HepG2 (cell line): ENCODE data around the gene BCAS3. TPM values are rescaled to one million over a fixed set of nuclear protein-coding genes. Genes with fewer than 3 reads are reported as not detected.

Experiments
- ATAC-seq: fragments of 200-7000 bp; cut with Tn5 transposase; 3 replicates; pipeline ENCODE4 v1.9.1; 2020; ENCODE audit warnings: mild to moderate bottlenecking, moderate library complexity
- BruUV-seq: library from RNA; stranded (reverse); fragments of 400-500 nt; replicated peaks from 2 replicates; lab custom pipeline; 2021; lab: Mats Ljungman, UMichigan
- CTCF ChIA-PET: fragments of 300-600 bp; formaldehyde crosslinking; extraction: SDS; loops from one replicate; lab custom pipeline; 2021; ENCODE audit warnings: low total read pairs, inconsistent platforms, low intra/inter-chr PET ratio; lab: Yijun Ruan, JAX
- POLR2A ChIA-PET: fragments of 350-600 bp; sonication (Branson Sonifier 250); formaldehyde crosslinking; loops from one replicate; lab custom pipeline; 2020; ENCODE audit warnings: antibody characterized with exemption, inconsistent platforms; lab: Yijun Ruan, JAX
- DNase-seq: peaks from one replicate; pipeline ENCODE4 v3.0.0-alpha.2; 2015; ENCODE audit warnings: low spot score
- FAIRE-seq: peaks from 3 replicates; lab custom pipeline; 2011; peaks lifted over from hg19 to GRCh38; lab: Jason Lieb, UNC
- H2AFZ ChIP-seq: one replicate; pipeline ENCODE4 v1.6.1; 2011; ENCODE audit warnings: low read length, inconsistent platforms
- H3K27ac ChIP-seq: fragments of 300-600 bp; 3 replicates; pipeline ENCODE4 v1.8.0; 2011; ENCODE audit warnings: mixed run types, mild to moderate bottlenecking, mixed read lengths, low read length, inconsistent platforms; ENCODE audit not compliant: insufficient read depth; ENCODE audit errors: extremely low read length
- H3K27me3 ChIP-seq, 2 experiments: fragments of 200-600 bp in 1 of 2; 2 replicates in 1 of 2; 3 replicates in 1 of 2; pipeline versions ENCODE4 v1.6.0 to v1.8.0; 2011; ENCODE audit warnings: low read length in 2 of 2, mild to moderate bottlenecking in 2 of 2, moderate library complexity in 2 of 2, inconsistent platforms in 1 of 2; ENCODE audit not compliant: insufficient read depth in 2 of 2, control insufficient read depth in 1 of 2
- H3K36me3 ChIP-seq, 2 experiments: fragments of 200-600 bp in 1 of 2; replicated peaks in 1 of 2; 2 replicates in 1 of 2; 3 replicates in 1 of 2; pipeline versions ENCODE4 v1.5.1 to v1.8.0; 2011; ENCODE audit warnings: low read length in 2 of 2, inconsistent platforms in 1 of 2; ENCODE audit not compliant: insufficient read depth in 2 of 2, control insufficient read depth in 1 of 2
- H3K4me1 ChIP-seq: 2 replicates; pipeline ENCODE4 v1.5.1; 2012; ENCODE audit warnings: low read length, inconsistent platforms; ENCODE audit not compliant: insufficient read depth
- H3K4me2 ChIP-seq: 2 replicates; pipeline ENCODE4 v1.6.0; 2011; ENCODE audit warnings: low read depth, low read length, inconsistent platforms
- H3K4me3 ChIP-seq, 3 experiments: fragments of 200-600 bp in 1 of 3; sonication (generic), shearing (Covaris generic) in 1 of 3; replicated peaks in 1 of 3; 2 replicates each; pipeline ENCODE4 v1.5.1; 2011 to 2016; ENCODE audit warnings: low read length in 3 of 3, inconsistent platforms in 2 of 3, low read depth in 2 of 3, mild to moderate bottlenecking in 2 of 3, control low read depth in 1 of 3, mixed read lengths in 1 of 3; ENCODE audit not compliant: insufficient read depth in 1 of 3
- H3K79me2 ChIP-seq: one replicate; pipeline ENCODE4 v1.6.1; 2011; ENCODE audit warnings: low read length, inconsistent platforms; ENCODE audit not compliant: insufficient read depth
- H3K9ac ChIP-seq: 2 replicates; pipeline ENCODE4 v1.6.0; 2011; ENCODE audit warnings: mild to moderate bottlenecking, low read depth, low read length, inconsistent platforms; ENCODE audit not compliant: insufficient read depth
- H3K9me3 ChIP-seq: 2 replicates; pipeline ENCODE4 v1.5.1; 2012; ENCODE audit warnings: mild to moderate bottlenecking, low read length
- H4K20me1 ChIP-seq: 2 replicates; pipeline ENCODE4 v1.6.0; 2011; ENCODE audit warnings: inconsistent platforms, mild to moderate bottlenecking, low read length, moderate library complexity; ENCODE audit not compliant: insufficient read depth
- SMC3 ChIP-seq: IDR thresholded peaks from 2 replicates; pipeline ENCODE4 v1.6.1; 2011; ENCODE audit warnings: low read length, improper control_type of control experiment
- ZBTB7B ChIP-seq: sonication (generic); formaldehyde crosslinking; IDR thresholded peaks from 2 replicates; pipeline ENCODE4 v1.4.0; 2020; ENCODE audit warnings: missing genetic modification reagents
- ZFY ChIP-seq: sonication (generic); formaldehyde crosslinking; IDR thresholded peaks from 2 replicates; pipeline ENCODE4 v1.4.0; 2020; ENCODE audit warnings: missing genetic modification reagents
- ZNF263 ChIP-seq: sonication (generic); formaldehyde crosslinking; IDR thresholded peaks from 2 replicates; pipeline ENCODE4 v1.4.0; 2020; ENCODE audit warnings: missing genetic modification reagents
- WGBS: methylation state at CpG from one replicate; pipeline ENCODE4 v1.1.6; 2017; ENCODE audit warnings: low lambda C conversion rate; 5-methylcytosine and 5-hydroxymethylcytosine counted together
- in situ Hi-C: cut with HindIII; loops from 2 replicates; pipeline ENCODE4 v1.10.0; 2017; ENCODE audit warnings: low pct_unique_long_range_greater_than_20kb; ENCODE audit not compliant: extremely low pct_ligation_motif_present
- intact Hi-C: fragments of 100-400 bp; cut with micrococcal nuclease; formaldehyde crosslinking; loops from one replicate; pipeline ENCODE4 v1.10.0; 2022; ENCODE audit not compliant: unreplicated experiment
- polyA plus RNA-seq, 8 experiments: library from polyadenylated mRNA; depleted of rRNA in 3 of 8; stranded (reverse) in 7 of 8; unstranded in 1 of 8; fragments of >200 nt; fragmentation: Illumina TruSeq in 4 of 8; extraction: Trizol in 4 of 8; gene quantifications; 2 replicates each; pipeline versions ENCODE4 v1.2.1 to v1.2.3, GENCODE V29; 2011 to 2016; ENCODE audit warnings: low read depth in 4 of 8, missing spikeins in 1 of 8, mixed read lengths in 1 of 8; ENCODE audit not compliant: insufficient read depth in 1 of 8
- total RNA-seq, 5 experiments: library from RNA; depleted of rRNA; stranded (reverse); fragments of >200 nt; fragmentation: Illumina TruSeq; extraction: Trizol; gene quantifications; 2 replicates each; pipeline ENCODE4 v1.2.3, GENCODE V29; 2016; ENCODE audit warnings: low read depth in 1 of 5
- TF ChIP-seq, protein P1 (sequence below): IDR thresholded peaks from 2 replicates; pipeline ENCODE4 v1.6.1; 2018; ENCODE audit warnings: missing genetic modification reagents
- TF ChIP-seq, protein P2 (sequence below): sonication (generic); formaldehyde crosslinking; IDR thresholded peaks from 2 replicates; pipeline ENCODE4 v1.5.0; 2020; ENCODE audit warnings: mild to moderate bottlenecking, missing genetic modification reagents, moderate library complexity
- TF ChIP-seq, protein P3 (sequence below): sonication (generic); formaldehyde crosslinking; IDR thresholded peaks from 2 replicates; pipeline ENCODE4 v1.4.0; 2020; ENCODE audit warnings: missing genetic modification reagents
- TF ChIP-seq, protein P4 (sequence below): sonication (generic); formaldehyde crosslinking; IDR thresholded peaks from 2 replicates; pipeline ENCODE4 v1.9.0; 2022; ENCODE audit warnings: missing genetic modification reagents, mild to moderate bottlenecking, borderline replicate concordance
- TF ChIP-seq, protein P5 (sequence below): sonication (generic); formaldehyde crosslinking; conservative IDR thresholded peaks from 2 replicates; pipeline ENCODE4 v1.8.1; 2023; ENCODE audit warnings: missing genetic modification reagents
- TF ChIP-seq, protein P6 (sequence below): sonication (generic); formaldehyde crosslinking; IDR thresholded peaks from 2 replicates; pipeline ENCODE4 v1.5.1; 2020; ENCODE audit warnings: mild to moderate bottlenecking, missing genetic modification reagents, moderate library complexity

Gene BCAS3
- total and polyA plus RNA-seq, 2 of the 13 experiments (the other 11 are each of a cell fraction or from before 2014, with no cell fraction given) = 10.7 to 11.2 TPM

DNA sequence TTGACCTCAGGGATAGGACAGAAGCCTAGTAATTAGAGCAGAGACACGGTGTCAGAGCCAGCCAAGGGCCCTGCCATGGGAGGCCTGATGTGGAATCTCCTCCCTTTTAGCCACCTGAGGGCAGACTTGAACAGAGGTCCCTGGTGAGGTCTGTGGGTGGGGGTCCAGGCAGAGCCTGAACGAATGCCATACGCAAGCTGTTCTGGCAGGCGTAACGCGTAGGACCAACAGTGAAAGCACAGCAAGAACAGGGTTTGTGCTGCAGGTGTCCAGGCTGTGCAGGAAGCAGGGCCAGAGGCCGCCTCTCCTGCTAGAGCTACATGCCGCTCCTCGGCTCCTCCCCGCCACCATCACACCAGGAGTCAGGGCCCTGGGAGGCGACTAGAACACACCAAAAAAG lies 640.1 kb downstream of the BCAS3 start:
- POLR2A ChIA-PET = no interaction called here
- ATAC-seq (peak; percentile 46), FAIRE-seq (no peak), DNase-seq (no peak)
- no peak overlapping the region for H2AFZ ChIP-seq
- H3K9ac ChIP-seq = no peak overlapping the region
- no peaks in the 10 kb centered on the region for H3K9me3 ChIP-seq
- CTCF ChIA-PET = no interaction called here
- in situ Hi-C loops (no loop called here), intact Hi-C loops (no loop called here)
- no peaks in the 10 kb centered on the region for H3K36me3 ChIP-seq
- no peak overlapping the region for H3K4me2 ChIP-seq
- WGBS = 95% methylated on average over 6 of the region's 11 CpGs
- peaks cover 52% of the 10 kb centered on the region for H3K4me1 ChIP-seq
- no peaks in the 10 kb centered on the region for H3K27me3 ChIP-seq
- H3K4me3 ChIP-seq = no peak overlapping the region
- no peaks in the 10 kb centered on the region for H4K20me1 ChIP-seq
- BruUV-seq = no TSS peak
- no peaks in the 10 kb centered on the region for H3K79me2 ChIP-seq
- H3K27ac ChIP-seq = no peak overlapping the region
- TF ChIP-seq ZFY = peak; percentile 22; the same call in 1 of the 2 replicates
- TF ChIP-seq, protein P1, sequence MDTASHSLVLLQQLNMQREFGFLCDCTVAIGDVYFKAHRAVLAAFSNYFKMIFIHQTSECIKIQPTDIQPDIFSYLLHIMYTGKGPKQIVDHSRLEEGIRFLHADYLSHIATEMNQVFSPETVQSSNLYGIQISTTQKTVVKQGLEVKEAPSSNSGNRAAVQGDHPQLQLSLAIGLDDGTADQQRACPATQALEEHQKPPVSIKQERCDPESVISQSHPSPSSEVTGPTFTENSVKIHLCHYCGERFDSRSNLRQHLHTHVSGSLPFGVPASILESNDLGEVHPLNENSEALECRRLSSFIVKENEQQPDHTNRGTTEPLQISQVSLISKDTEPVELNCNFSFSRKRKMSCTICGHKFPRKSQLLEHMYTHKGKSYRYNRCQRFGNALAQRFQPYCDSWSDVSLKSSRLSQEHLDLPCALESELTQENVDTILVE = no peak
- TF ChIP-seq, protein P2, sequence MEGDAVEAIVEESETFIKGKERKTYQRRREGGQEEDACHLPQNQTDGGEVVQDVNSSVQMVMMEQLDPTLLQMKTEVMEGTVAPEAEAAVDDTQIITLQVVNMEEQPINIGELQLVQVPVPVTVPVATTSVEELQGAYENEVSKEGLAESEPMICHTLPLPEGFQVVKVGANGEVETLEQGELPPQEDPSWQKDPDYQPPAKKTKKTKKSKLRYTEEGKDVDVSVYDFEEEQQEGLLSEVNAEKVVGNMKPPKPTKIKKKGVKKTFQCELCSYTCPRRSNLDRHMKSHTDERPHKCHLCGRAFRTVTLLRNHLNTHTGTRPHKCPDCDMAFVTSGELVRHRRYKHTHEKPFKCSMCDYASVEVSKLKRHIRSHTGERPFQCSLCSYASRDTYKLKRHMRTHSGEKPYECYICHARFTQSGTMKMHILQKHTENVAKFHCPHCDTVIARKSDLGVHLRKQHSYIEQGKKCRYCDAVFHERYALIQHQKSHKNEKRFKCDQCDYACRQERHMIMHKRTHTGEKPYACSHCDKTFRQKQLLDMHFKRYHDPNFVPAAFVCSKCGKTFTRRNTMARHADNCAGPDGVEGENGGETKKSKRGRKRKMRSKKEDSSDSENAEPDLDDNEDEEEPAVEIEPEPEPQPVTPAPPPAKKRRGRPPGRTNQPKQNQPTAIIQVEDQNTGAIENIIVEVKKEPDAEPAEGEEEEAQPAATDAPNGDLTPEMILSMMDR (CRISPR knock-in tag) = peak; percentile 69
- TF ChIP-seq, protein P3, sequence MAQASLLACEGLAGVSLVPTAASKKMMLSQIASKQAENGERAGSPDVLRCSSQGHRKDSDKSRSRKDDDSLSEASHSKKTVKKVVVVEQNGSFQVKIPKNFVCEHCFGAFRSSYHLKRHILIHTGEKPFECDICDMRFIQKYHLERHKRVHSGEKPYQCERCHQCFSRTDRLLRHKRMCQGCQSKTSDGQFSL (CRISPR knock-in tag) = peak; percentile 31; the same call in 1 of the 2 replicates
- peak; percentile 40; the same call in 1 of the 2 replicates for TF ChIP-seq ZNF263
- TF ChIP-seq, protein P4, sequence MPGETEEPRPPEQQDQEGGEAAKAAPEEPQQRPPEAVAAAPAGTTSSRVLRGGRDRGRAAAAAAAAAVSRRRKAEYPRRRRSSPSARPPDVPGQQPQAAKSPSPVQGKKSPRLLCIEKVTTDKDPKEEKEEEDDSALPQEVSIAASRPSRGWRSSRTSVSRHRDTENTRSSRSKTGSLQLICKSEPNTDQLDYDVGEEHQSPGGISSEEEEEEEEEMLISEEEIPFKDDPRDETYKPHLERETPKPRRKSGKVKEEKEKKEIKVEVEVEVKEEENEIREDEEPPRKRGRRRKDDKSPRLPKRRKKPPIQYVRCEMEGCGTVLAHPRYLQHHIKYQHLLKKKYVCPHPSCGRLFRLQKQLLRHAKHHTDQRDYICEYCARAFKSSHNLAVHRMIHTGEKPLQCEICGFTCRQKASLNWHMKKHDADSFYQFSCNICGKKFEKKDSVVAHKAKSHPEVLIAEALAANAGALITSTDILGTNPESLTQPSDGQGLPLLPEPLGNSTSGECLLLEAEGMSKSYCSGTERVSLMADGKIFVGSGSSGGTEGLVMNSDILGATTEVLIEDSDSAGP (CRISPR knock-in tag) = peak; percentile 57; the same call in 1 of the 2 replicates
- TF ChIP-seq, protein P5, sequence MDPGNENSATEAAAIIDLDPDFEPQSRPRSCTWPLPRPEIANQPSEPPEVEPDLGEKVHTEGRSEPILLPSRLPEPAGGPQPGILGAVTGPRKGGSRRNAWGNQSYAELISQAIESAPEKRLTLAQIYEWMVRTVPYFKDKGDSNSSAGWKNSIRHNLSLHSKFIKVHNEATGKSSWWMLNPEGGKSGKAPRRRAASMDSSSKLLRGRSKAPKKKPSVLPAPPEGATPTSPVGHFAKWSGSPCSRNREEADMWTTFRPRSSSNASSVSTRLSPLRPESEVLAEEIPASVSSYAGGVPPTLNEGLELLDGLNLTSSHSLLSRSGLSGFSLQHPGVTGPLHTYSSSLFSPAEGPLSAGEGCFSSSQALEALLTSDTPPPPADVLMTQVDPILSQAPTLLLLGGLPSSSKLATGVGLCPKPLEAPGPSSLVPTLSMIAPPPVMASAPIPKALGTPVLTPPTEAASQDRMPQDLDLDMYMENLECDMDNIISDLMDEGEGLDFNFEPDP (CRISPR knock-in tag) = 0 out of 2 replicates have a peak, but pooled peaks have one; percentile 25
- TF ChIP-seq SMC3 = 0 out of 2 replicates have a peak, but pooled peaks have one; percentile 22
- peak; percentile 37; the same call in 1 of the 2 replicates for TF ChIP-seq ZBTB7B
- TF ChIP-seq, protein P6, sequence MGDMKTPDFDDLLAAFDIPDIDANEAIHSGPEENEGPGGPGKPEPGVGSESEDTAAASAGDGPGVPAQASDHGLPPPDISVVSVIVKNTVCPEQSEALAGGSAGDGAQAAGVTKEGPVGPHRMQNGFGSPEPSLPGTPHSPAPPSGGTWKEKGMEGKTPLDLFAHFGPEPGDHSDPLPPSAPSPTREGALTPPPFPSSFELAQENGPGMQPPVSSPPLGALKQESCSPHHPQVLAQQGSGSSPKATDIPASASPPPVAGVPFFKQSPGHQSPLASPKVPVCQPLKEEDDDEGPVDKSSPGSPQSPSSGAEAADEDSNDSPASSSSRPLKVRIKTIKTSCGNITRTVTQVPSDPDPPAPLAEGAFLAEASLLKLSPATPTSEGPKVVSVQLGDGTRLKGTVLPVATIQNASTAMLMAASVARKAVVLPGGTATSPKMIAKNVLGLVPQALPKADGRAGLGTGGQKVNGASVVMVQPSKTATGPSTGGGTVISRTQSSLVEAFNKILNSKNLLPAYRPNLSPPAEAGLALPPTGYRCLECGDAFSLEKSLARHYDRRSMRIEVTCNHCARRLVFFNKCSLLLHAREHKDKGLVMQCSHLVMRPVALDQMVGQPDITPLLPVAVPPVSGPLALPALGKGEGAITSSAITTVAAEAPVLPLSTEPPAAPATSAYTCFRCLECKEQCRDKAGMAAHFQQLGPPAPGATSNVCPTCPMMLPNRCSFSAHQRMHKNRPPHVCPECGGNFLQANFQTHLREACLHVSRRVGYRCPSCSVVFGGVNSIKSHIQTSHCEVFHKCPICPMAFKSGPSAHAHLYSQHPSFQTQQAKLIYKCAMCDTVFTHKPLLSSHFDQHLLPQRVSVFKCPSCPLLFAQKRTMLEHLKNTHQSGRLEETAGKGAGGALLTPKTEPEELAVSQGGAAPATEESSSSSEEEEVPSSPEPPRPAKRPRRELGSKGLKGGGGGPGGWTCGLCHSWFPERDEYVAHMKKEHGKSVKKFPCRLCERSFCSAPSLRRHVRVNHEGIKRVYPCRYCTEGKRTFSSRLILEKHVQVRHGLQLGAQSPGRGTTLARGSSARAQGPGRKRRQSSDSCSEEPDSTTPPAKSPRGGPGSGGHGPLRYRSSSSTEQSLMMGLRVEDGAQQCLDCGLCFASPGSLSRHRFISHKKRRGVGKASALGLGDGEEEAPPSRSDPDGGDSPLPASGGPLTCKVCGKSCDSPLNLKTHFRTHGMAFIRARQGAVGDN (CRISPR knock-in tag) = peak; percentile 45; the same call in 1 of the 2 replicates
